OCI-LY1 (cell line): ENCODE data around the gene SASS6.

Experiments used
- H2AFZ ChIP-seq: fragments of 200-600 bp; sonication (generic), shearing (Covaris generic); 2 replicates; pipeline ENCODE4 v1.6.0; 2014; ENCODE audit warnings: antibody characterized with exemption, mild to moderate bottlenecking, low read length
- H3F3A ChIP-seq: fragments of 200-600 bp; sonication (generic), shearing (Covaris generic); 2 replicates; pipeline ENCODE4 v1.6.0; 2014; ENCODE audit warnings: mild to moderate bottlenecking, antibody characterized with exemption, low read length, moderate library complexity; ENCODE audit not compliant: insufficient read depth
- H3K27ac ChIP-seq: fragments of 200-600 bp; sonication (generic); 2 replicates; pipeline ENCODE4 v1.5.1; 2014; ENCODE audit warnings: low read length, mixed run types, mild to moderate bottlenecking, low read depth; ENCODE audit not compliant: poor library complexity, severe bottlenecking
- H3K27me3 ChIP-seq: fragments of 200-600 bp; sonication (generic); 2 replicates; pipeline ENCODE4 v1.6.0; 2014; ENCODE audit warnings: antibody characterized with exemption, mild to moderate bottlenecking, low read length, moderate library complexity; ENCODE audit not compliant: insufficient read depth
- H3K36me3 ChIP-seq: fragments of 200-600 bp; sonication (generic); 2 replicates; pipeline ENCODE4 v1.6.1; 2014; ENCODE audit warnings: mild to moderate bottlenecking, antibody characterized with exemption, low read length, moderate library complexity, mixed read lengths; ENCODE audit not compliant: insufficient read depth
- H3K4me1 ChIP-seq: fragments of 200-600 bp; sonication (generic); 2 replicates; pipeline ENCODE4 v1.5.1; 2014; ENCODE audit warnings: mild to moderate bottlenecking, low read length, moderate library complexity; ENCODE audit not compliant: insufficient read depth, severe bottlenecking
- H3K4me2 ChIP-seq: fragments of 200-600 bp; sonication (generic), shearing (Covaris generic); 2 replicates; pipeline ENCODE4 v1.6.1; 2014; ENCODE audit warnings: low read length
- H3K4me3 ChIP-seq: fragments of 200-600 bp; sonication (generic); 2 replicates; pipeline ENCODE4 v1.5.1; 2014; ENCODE audit warnings: low read length, low read depth, mild to moderate bottlenecking, mixed read lengths; ENCODE audit not compliant: poor library complexity, severe bottlenecking
- H3K79me2 ChIP-seq: fragments of 200-600 bp; shearing (Covaris generic); 2 replicates; pipeline ENCODE4 v1.6.1; 2016; ENCODE audit warnings: mixed run types, low read length, mixed read lengths; ENCODE audit not compliant: insufficient read depth
- H3K9ac ChIP-seq: fragments of 200-600 bp; sonication (generic), shearing (Covaris generic); 2 replicates; pipeline ENCODE4 v1.6.1; 2014; ENCODE audit warnings: mild to moderate bottlenecking, low read length, mixed read lengths
- H3K9me2 ChIP-seq: fragments of 200-600 bp; sonication (generic), shearing (Covaris generic); 2 replicates; pipeline ENCODE4 v1.6.1; 2014; ENCODE audit warnings: low read depth, mild to moderate bottlenecking, low read length, mixed read lengths
- H3K9me3 ChIP-seq: fragments of 200-600 bp; shearing (Covaris generic); 2 replicates; pipeline ENCODE4 v1.6.1; 2014; ENCODE audit warnings: low read length, mixed read lengths
- H4K20me1 ChIP-seq: fragments of 200-600 bp; sonication (generic), shearing (Covaris generic); 2 replicates; pipeline ENCODE4 v1.6.0; 2016; ENCODE audit warnings: mild to moderate bottlenecking, low read length; ENCODE audit not compliant: insufficient read depth
- CTCF ChIP-seq: fragments of 200-600 bp; sonication (generic), shearing (Covaris generic); IDR thresholded peaks from 2 replicates; pipeline ENCODE4 v1.5.1; 2017; ENCODE audit warnings: mild to moderate bottlenecking, antibody characterized with exemption, low read length, moderate library complexity, mixed read lengths
- EZH2 ChIP-seq: fragments of 200-600 bp; sonication (generic), shearing (Covaris generic); IDR thresholded peaks from 2 replicates; pipeline ENCODE4 v1.8.0; 2017; ENCODE audit warnings: borderline replicate concordance, mixed run types, mild to moderate bottlenecking, antibody characterized with exemption, low read length, moderate library complexity, mixed read lengths

The SASS6 gene

GRCh38 chr1:100100202-100100601 lies 32.5 kb downstream of the SASS6 start:
- H2AFZ ChIP-seq = no peak overlapping the region
- H3K36me3 ChIP-seq = peaks cover 88% of the 10 kb centered on the region
- TF ChIP-seq EZH2 (no peak), CTCF (no peak)
- no peak overlapping the region for H3K27ac ChIP-seq
- no peaks in the 10 kb centered on the region for H3K9me2 ChIP-seq
- no peaks in the 10 kb centered on the region for H3K9me3 ChIP-seq
- H3K27me3 ChIP-seq = no peaks in the 10 kb centered on the region
- no peaks in the 10 kb centered on the region for H3K79me2 ChIP-seq
- no peak overlapping the region for H3K9ac ChIP-seq
- no peak overlapping the region for H3K4me3 ChIP-seq
- H4K20me1 ChIP-seq = no peaks in the 10 kb centered on the region
- H3K4me1 ChIP-seq = no peaks in the 10 kb centered on the region
- no peak overlapping the region for H3K4me2 ChIP-seq
- H3F3A ChIP-seq = no peaks in the 10 kb centered on the region

- H3K4me2 ChIP-seq = no peak overlapping the region
- no peaks in the 10 kb centered on the region for H3F3A ChIP-seq
- peaks cover 67% of the 10 kb centered on the region for H3K36me3 ChIP-seq
- TF ChIP-seq CTCF (no peak), EZH2 (no peak)
- H4K20me1 ChIP-seq = no peaks in the 10 kb centered on the region
- H3K4me1 ChIP-seq = no peaks in the 10 kb centered on the region
- no peak overlapping the region for H2AFZ ChIP-seq
- H3K27ac ChIP-seq = no peak overlapping the region
- H3K27me3 ChIP-seq = no peaks in the 10 kb centered on the region
- H3K9me3 ChIP-seq = no peaks in the 10 kb centered on the region
- no peak overlapping the region for H3K4me3 ChIP-seq
- H3K9ac ChIP-seq = no peak overlapping the region
- no peaks in the 10 kb centered on the region for H3K9me2 ChIP-seq
- no peaks in the 10 kb centered on the region for H3K79me2 ChIP-seq
Measured at GRCh38 chr1:100090471-100090870, 42.3 kb downstream of the SASS6 start.

GRCh38 chr1:100089082-100089481 lies 43.6 kb downstream of the SASS6 start:
- no peaks in the 10 kb centered on the region for H3K4me1 ChIP-seq
- H3K4me2 ChIP-seq = no peak overlapping the region
- no peak overlapping the region for H3K4me3 ChIP-seq
- no peak overlapping the region for H2AFZ ChIP-seq
- no peaks in the 10 kb centered on the region for H3K27me3 ChIP-seq
- no peaks in the 10 kb centered on the region for H3K79me2 ChIP-seq
- H3K9me2 ChIP-seq = no peaks in the 10 kb centered on the region
- no peak overlapping the region for H3K9ac ChIP-seq
- H3K9me3 ChIP-seq = no peaks in the 10 kb centered on the region
- no peaks in the 10 kb centered on the region for H3F3A ChIP-seq
- TF ChIP-seq CTCF (no peak), EZH2 (no peak)
- peaks cover 67% of the 10 kb centered on the region for H3K36me3 ChIP-seq
- H4K20me1 ChIP-seq = no peaks in the 10 kb centered on the region
- H3K27ac ChIP-seq = no peak overlapping the region
